ENCODE measurements around the gene PDE11A. TPM values are rescaled to one million over a fixed set of nuclear protein-coding genes. Genes with fewer than 3 reads are reported as not detected.
A peak's percentile ranks its signal among the peaks of the same experiment; 100 is the strongest.

PDE11A gene
- total and polyA plus RNA-seq, 4 donors = 1.0 to 5.9 (median 1.7) TPM

GRCh38 chr2:177726931-177727348 lies 345.6 kb downstream of the PDE11A start:
- H3K9me3 ChIP-seq (ENCODE audit: control insufficient read depth in 4 of 4, low read length in 3 of 4) = no peaks in the 10 kb centered on the region
- no peak for DNase-seq (ENCODE audit: low spot score)
- H3K4me1 ChIP-seq (ENCODE audit: control insufficient read depth in 4 of 4, insufficient read depth in 4 of 4, low read length in 3 of 4) = peaks cover 0 to 3% (median 0%) of the 10 kb centered on the region in 4 donors
- no peaks in the 10 kb centered on the region for H3K36me3 ChIP-seq (ENCODE audit: control insufficient read depth in 4 of 4, insufficient read depth in 3 of 4, low read depth in 1 of 4, low read length in 3 of 4)
- TF ChIP-seq GABPA (IDR thresholded peaks at IDR 0.05 in 1 of 2, conservative IDR thresholded peaks at IDR 0.05 in 1 of 2) (no peak), REST (IDR thresholded peaks at IDR 0.05) (no peak), YY1 (IDR thresholded peaks at IDR 0.05) (no peak)
- no peak overlapping the region for H3K9ac ChIP-seq (ENCODE audit: low read depth in 1 of 2, low read length in 2 of 2)
- no peaks in the 10 kb centered on the region for H3K27me3 ChIP-seq (ENCODE audit: control insufficient read depth in 4 of 4, insufficient read depth in 4 of 4, low read length in 3 of 4)
- no peak overlapping the region for H3K4me3 ChIP-seq (ENCODE audit: low read depth in 1 of 3, low read length in 3 of 3)
- 73% methylated on average over 5 of the region's 5 CpGs for WGBS
- H3K27ac ChIP-seq (ENCODE audit: low read depth in 1 of 2, low read length in 2 of 2) = no peak overlapping the region

GRCh38 chr2:177724398-177725287 lies 347.9 kb downstream of the PDE11A start:
- Histone ChIP-seq H3K27me3 (ENCODE audit: control insufficient read depth in 4 of 4, insufficient read depth in 4 of 4, low read length in 3 of 4) (no peaks in the 10 kb centered on the region), H3K27ac (ENCODE audit: low read depth in 1 of 2, low read length in 2 of 2) (no peak overlapping the region), H3K36me3 (ENCODE audit: control insufficient read depth in 4 of 4, insufficient read depth in 3 of 4, low read depth in 1 of 4, low read length in 3 of 4) (no peaks in the 10 kb centered on the region), H3K9me3 (ENCODE audit: control insufficient read depth in 4 of 4, low read length in 3 of 4) (no peaks in the 10 kb centered on the region), H3K9ac (ENCODE audit: low read depth in 1 of 2, low read length in 2 of 2) (no peak overlapping the region), H3K4me1 (ENCODE audit: control insufficient read depth in 4 of 4, insufficient read depth in 4 of 4, low read length in 3 of 4) (peaks cover 0 to 3% (median 0%) of the 10 kb centered on the region in 4 donors), H3K4me3 (ENCODE audit: low read depth in 1 of 3, low read length in 3 of 3) (no peak overlapping the region)
- peak; percentile 64 for DNase-seq (ENCODE audit: low spot score)
- 30% methylated on average over 10 of the region's 10 CpGs for WGBS
- TF ChIP-seq NR2F2 (IDR thresholded peaks at IDR 0.05) (peak; percentile 55), FOXA2 (IDR thresholded peaks at IDR 0.05) (no peak), RAD21 (IDR thresholded peaks at IDR 0.05) (peak; percentile 93), REST (IDR thresholded peaks at IDR 0.05) (no peak), HNF4A (conservative IDR thresholded peaks at IDR 0.05) (no peak), SP1 (IDR thresholded peaks at IDR 0.05) (peak; percentile 25), GABPA (IDR thresholded peaks at IDR 0.05 in 1 of 2, conservative IDR thresholded peaks at IDR 0.05 in 1 of 2) (no peak), HNF4G (IDR thresholded peaks at IDR 0.05) (no peak), RXRA (IDR thresholded peaks at IDR 0.05) (peak in 1 of 2 donors; percentile 31), JUND (IDR thresholded peaks at IDR 0.05) (peak in 1 of 2 donors; percentile 8), YY1 (IDR thresholded peaks at IDR 0.05) (peak; percentile 57), FOXA1 (IDR thresholded peaks at IDR 0.05) (peak; percentile 8), ZBTB33 (IDR thresholded peaks at IDR 0.05) (no peak), TAF1 (conservative IDR thresholded peaks at IDR 0.05) (no peak), EGR1 (IDR thresholded peaks at IDR 0.05; ENCODE audit: low read depth in 2 of 2) (no peak)
- TF ChIP-seq, protein P1, sequence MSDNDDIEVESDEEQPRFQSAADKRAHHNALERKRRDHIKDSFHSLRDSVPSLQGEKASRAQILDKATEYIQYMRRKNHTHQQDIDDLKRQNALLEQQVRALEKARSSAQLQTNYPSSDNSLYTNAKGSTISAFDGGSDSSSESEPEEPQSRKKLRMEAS (IDR thresholded peaks at IDR 0.05) = no peak
- TF ChIP-seq, protein P2, sequence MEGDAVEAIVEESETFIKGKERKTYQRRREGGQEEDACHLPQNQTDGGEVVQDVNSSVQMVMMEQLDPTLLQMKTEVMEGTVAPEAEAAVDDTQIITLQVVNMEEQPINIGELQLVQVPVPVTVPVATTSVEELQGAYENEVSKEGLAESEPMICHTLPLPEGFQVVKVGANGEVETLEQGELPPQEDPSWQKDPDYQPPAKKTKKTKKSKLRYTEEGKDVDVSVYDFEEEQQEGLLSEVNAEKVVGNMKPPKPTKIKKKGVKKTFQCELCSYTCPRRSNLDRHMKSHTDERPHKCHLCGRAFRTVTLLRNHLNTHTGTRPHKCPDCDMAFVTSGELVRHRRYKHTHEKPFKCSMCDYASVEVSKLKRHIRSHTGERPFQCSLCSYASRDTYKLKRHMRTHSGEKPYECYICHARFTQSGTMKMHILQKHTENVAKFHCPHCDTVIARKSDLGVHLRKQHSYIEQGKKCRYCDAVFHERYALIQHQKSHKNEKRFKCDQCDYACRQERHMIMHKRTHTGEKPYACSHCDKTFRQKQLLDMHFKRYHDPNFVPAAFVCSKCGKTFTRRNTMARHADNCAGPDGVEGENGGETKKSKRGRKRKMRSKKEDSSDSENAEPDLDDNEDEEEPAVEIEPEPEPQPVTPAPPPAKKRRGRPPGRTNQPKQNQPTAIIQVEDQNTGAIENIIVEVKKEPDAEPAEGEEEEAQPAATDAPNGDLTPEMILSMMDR (IDR thresholded peaks at IDR 0.05; ENCODE audit: low read depth, low read length, missing input control) = peak; percentile 88
- TF ChIP-seq, protein P3, sequence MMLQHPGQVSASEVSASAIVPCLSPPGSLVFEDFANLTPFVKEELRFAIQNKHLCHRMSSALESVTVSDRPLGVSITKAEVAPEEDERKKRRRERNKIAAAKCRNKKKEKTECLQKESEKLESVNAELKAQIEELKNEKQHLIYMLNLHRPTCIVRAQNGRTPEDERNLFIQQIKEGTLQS (IDR thresholded peaks at IDR 0.05) = no peak
